HG02763 (cell line): ENCODE results near the gene KIF18B.
A peak's percentile ranks its signal among the peaks of the same experiment; 100 is the strongest.

ENCODE experiments used
- ATAC-seq: cut with Tn5 transposase; IDR thresholded peaks from one replicate; pipeline ENCODE4 v1.9.1; 2021; ENCODE audit warnings: mild to moderate bottlenecking, moderate library complexity; ENCODE audit not compliant: unreplicated experiment

KIF18B gene

DNA sequence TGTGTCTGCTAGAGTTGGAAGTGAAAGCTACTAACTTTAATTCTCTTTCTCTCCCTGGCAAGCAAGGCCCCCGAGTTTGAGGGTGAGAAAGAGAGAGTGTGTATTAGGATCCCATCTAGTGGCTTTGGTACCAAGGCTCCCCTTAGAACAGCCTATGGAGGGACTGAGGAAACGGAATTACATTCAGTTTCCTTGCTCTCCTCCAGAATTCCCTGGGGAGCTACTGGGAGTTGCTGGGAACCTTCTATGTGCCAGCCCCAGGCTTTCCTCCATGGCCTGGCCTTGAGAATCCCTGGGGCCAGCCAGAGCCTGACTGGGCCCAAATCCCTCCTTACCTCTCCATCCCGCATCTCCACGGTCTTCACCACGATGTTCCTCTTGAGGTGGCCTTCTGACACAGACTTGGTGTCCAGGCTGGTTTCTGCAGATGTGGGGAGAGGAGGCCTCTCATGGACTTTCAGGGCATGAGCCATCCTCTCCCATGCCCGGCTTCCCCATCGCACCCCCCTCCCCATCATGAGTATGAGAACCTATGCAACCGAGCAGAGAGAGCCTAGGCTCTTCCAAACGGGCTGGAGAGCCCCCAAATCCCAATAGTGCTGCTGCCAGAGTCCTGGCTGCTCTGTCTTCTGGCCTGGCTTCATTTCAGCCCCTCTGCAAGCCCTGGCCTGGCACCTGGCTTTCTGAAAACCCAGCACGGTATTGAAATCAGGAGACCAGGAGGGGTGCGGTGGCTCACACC lies 39.7 kb downstream of the KIF18B start:
- ATAC-seq, result no peak

DNA sequence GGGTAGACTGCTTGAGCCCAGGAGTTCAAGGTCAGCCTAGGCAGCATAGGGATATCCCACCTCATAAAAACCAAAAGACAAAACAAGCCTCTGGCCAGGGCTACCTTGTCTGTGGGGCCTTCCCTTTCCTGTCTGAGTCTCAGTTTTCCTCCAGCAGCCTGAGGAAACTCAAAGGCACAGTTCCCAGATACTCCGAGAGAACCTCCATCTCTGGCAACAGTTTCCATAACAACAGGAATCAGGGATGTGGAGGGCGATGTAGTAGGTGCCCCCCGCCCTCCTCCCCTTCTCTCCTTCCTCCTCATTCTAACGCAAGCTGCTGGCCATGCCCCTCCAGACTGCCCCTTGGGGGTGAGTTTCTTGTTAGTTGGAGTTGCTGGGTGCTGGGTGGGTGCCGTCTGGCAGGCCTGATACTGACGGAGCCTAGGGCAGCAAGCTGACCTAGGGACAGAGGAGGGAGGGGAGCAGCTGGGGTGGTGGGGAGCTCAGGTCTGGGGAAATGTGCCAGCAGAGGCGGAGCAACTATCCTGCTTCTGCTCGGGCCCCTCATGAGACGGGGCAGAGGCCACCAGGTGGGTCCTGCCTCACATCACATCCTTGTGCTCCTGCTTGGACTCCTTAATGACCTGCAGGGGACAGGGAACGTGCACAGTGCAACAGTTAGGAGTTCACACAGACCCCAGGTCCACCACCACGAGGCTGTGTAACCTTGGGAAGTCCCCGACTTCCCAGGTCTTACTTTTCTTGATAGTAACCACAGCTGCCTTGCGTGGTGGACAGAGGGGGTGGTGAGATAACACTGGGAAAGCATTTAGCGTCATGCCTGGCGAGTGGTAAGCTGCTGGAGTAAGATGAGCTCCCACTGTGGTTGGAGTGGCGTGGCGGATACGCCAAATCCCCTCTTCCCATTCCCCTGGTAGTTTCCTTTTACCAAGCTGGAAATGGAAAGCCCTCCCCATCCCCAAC lies 40.5 kb downstream of the KIF18B start:
- no peak for ATAC-seq

DNA sequence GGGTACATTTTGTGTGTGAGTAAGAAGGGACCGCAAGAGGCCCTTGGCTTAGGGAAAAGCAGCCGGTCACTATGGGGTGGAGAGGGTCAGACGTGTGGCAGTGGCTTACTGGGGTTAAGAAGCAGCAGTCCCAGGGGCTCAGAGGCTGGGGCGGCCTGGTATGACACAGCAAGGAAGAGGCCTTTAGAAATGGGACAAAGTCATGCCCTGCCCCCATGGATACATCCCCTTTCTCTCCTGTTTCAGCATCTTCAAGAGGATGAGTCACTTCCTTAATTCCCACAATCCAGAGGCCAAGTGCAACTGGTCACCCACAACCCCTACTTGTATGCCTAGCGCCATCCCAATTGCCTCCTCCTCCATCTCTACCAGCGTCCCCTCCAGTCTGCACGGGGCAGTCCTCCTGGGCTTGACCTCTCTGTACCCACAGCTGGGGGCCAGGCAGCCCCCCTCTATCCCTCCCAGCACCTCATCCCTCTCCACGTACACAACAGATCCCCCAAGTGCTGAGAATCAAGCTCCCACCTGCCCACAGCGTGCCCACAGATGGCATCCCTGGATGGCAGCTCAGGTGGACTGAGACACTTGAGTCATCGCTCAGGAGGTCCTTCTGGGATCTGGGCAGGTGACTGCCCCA lies 41.4 kb downstream of the KIF18B start:
- no peak for ATAC-seq

DNA sequence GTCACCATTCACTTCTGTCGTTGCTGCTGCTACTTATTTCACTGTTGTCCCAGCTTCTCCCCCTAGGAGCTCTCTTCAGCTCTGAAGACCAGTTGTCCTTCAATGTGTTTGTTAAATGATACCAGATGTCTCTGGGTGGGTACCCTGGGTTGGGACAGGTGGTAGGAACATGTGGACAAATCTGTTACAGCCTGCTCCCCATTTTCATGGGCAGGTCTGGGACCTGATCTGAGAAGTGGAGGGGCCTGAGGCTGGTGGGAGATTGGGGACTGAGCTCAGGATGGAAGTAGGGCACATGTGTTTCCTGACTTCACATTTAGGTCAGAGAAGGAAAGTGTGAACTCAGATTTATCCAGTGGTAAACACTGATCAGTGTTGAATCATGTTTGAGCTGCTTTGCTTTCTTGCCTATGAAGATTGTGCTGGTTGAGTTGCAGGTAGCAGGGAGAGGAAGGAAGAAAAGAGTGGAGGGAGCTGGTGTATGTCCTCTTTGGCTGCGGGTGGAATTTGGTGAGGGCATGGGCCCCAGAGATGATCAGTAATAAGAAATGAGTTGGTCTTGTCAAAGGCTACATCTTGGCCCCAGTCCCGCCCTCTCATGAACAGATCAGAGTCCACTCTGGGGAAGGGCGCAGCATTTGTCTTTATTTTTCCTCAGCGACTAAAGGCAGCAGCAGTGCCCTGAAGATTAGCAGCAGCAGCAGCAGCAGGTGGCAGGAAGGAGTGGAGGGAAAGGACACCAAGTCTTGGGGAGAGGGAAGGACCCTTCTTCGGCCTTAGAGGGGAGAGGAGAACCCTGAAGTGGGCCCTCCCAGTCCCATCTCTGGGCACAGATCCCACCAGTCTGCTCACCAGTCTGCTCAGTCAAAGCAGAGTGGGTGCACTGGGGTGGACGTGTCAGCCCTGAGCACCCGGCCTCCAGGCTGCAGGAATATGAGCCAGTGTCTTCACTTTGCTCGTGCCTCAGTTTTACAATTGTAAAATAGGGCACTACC lies 42.3 kb downstream of the KIF18B start:
- no peak for ATAC-seq

DNA sequence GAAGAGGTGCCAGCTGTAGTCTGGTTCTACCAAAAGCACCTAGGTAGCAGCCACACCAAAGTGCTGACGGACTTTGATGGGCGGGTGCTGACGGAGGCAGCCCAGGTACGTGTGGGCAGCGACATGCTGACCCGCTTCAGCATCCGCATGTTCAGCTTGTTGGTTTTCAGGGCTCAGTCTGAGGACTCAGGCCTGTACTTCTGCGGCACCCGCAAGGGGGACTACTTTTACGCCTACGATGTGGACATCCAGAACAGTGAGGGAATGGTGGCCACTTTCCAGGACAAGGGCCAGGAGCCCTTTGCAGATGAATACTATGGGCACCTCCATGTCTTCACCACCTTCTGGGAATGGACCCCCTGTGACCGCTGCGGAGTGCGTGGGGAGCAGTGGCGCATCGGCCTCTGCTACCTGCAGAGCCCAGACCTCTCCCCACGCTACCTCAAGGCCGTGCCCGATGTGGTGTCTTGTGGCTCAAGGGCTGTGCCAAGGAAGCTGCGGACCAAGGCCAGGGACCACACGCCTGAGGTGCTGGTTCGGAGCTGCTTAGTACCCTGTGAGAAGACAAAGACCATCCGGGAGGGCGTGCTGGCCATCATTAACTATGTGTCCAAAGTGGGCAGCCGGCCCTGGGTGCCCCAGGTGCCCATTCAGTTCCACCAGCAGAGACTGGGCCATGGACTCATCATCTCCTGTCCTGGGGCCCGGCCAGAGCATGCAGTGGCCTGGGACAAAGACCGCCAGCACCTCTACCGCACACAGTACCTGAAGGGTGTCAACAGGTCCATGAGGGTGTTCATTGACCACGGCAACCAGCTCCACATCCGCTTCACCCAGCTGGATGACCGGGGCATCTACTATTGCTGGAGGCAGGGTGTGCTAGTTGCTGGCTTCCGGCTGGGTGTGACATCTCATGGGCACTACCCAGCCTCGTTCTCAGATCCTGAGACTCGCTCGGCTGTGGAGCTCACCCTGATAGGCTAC lies 43.3 kb downstream of the KIF18B start:
- ATAC-seq, result no peak

DNA sequence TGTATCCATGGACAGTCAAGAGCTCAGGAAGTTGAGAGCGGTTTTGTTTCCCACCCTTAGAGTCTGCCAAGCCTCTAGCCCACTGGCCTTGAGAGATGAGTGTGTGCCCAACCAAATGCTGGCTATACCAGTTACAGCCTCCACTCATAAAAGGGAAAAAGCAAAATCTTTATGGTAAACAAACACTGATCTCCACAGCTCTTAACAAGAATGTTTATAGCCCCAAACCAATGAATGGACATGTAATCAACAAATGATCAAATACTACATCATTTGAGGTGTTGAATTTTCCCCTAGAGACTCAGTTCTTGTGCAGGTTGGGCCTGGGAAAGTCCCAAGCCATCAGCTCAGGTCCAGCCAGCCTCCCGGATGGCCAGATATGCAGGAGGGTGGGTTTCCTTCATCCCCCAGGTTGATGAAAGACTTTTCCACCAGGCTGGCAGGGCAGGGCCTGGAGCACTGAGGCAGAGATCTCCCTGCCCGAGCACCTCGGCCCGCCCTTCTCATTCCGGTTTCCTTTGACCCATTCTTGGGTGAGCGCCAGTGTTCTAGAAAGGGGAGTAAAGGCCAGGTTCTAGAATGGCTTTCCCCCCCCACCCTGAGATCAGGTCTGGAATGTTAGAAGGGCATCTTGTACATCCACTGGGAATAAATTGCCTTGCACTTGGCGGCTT lies 44.4 kb downstream of the KIF18B start:
- no peak for ATAC-seq

DNA sequence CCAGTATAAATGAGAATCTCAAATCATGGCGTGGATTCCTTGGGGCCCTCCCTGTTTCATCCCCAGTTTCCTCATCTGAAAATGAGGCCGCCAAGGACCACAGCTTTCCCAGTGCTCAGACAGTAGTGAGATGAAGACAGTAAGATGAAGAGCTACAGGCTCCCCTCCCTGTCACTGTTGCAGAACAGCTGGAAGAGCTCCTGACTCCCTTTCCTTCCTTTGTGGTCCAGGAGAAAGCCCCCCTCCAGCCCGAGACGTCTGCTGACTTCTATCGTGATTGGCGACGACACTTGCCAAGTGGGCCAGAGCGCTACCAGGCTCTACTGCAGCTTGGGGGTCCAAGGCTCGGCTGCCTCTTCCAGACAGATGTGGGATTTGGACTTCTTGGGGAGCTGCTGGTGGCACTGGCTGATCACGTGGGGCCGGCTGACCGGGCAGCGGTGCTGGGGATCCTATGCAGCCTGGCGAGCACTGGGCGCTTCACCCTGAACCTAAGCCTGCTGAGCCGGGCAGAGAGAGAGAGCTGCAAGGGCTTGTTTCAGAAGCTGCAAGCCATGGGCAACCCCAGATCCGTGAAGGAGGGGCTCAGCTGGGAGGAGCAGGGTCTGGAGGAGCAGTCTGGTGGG lies 45.3 kb downstream of the KIF18B start:
- no peak for ATAC-seq

DNA sequence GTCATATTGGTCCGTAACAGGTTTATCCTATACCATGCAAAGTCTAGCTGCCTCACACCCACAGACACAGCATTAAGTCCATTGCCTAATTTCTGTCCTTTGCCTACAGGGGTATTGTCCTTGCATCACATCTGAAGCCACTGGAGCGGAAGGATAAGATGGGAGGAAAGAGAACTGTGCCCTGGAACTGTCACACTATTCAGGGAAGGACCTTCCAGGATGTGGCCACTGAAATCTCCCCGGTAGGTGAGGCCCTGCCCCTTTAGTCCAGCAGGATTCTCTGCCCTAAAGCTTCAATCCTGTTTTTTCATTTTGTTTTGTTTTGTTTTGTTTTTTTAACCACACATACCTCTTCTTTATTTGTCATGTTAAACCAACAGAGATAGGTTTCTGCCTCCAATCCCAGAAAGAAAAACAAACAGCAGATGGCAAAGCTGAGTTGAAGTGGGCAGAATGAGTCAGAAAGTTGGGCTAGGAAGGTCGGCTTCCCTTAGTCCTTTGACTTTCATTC lies 46.1 kb downstream of the KIF18B start:
- no peak for ATAC-seq

DNA sequence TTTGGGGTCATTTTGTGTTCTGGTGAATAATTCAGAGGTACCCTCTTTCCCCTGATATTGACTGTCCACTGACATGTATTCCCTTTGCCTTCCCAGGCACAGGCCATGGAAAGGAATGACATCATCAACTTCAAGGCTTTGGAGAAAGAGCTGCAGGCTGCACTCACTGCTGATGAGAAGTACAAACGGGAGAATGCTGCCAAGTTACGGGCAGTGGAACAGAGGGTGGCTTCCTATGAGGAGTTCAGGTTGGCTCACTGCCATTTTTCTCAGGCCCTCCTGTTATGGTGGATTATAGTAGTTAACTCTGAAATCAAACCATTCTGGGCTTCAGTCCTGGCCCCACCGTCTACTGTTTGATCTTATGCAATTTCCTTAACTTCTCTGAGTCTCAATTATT lies 46.7 kb downstream of the KIF18B start:
- no peak for ATAC-seq

DNA sequence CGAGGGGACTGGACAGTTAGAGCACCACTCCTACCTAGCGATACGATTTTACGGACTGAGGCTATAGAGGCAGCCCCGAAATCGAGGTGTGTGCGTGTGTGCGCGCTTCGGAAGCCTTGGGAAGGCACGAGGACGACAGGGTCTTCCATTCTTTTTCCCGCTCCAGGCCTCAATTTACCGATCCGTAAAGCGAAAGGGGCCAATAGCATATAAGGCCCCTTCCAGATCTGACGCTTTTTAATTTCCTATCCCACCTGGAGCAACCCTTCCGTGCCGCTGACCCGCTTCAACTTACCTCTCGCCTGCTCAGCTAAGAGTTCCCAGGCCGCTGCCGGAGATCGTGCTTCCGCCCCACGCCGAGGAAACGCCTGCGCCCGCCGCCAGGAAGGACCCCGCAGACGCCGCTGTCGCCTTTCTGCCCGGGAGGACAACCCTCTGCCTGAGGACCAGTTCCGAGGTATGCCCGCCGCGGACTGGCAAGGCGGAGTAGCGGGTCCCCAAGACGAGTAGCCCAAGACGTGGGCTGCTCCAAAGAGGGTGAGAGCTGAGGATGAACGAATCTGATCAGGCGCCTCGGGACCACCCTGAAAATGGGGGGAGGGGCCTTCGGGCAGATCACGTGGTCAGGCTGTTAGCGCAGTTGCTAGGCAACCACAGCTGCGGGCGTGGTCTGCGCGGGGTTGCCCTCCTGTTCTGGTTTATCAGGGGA lies 48.3 kb downstream of the KIF18B start, which contains the start of gene EFTUD2:
Gene EFTUD2, minus strand, starts transcription at position 372 of the 709 bp plus-strand sequence. CDS start 4,924 bp downstream, outside the sequence.
- peak; percentile 77 for ATAC-seq

DNA sequence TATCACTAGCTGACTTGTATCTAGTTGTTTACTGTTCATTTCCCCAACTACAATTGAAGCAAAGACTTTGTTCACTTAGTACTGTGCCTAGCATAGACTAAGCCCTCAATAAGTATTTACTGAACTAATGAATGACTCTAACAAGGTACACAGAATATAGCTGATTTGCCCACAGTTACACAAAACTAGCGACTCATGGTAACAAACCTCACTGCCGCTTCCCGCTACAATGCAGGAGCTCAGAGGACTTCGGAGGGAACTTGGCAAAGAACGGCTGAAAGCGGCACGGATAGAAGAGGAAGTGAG lies 48.9 kb downstream of the KIF18B start:
- no peak for ATAC-seq

DNA sequence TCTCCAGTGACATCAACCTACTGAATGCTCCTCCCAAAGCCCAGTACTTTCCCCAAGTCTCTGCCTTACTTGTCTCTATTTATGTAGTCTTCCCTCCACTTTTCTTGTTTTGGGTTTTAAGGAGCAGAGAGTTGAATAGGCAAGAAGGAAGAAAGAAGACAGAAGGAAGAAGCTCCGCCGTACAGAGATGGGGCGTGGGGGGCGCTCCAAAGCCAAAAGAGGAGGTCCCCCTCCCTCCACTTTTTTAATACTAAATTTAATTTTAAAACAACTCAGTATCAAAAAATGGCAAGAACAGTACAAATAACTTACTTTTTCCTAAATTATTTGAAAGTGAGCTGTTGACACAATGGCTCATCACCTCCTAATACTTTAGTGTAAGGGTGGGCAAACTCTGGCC lies 52.9 kb downstream of the KIF18B start:
- no peak for ATAC-seq

DNA sequence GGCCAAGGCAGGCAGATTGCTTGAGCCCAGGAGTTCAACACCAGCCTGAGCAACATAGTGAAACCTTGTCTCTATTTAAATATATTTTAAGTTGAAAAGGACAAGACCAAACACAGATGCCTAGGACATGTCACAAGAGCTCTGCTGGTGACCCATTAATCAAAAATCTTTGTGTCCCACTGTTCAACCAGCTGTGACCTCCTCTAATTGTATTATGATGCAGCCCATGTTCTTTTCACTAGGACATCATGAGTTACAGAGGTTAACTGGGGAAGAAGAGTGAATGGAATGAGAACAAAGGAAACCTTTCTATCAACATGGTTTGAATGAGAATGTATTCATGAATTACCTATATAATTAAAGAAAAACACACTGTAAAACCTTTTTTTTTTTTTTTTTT lies 55.3 kb downstream of the KIF18B start:
- no peak for ATAC-seq

DNA sequence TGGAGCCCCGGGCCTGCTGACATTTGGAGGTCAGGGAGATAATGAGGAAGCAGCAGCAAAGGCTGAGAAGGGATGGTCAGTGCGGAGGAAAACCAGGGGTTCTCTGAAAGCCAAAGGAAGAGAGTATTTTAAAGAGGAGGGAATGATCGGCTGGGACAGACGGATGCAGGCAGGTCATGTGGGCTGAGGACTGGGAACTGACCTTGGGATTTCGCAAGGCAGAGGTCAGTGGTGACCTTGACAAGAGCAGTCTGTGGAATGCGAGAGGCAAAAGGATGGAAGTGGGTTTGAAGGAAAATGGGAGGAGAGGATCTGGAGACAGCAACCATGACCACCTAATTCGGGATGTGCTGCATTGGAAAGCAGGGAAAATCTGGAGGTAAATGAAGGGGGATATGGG lies 58.6 kb downstream of the KIF18B start:
- ATAC-seq, result no peak

DNA sequence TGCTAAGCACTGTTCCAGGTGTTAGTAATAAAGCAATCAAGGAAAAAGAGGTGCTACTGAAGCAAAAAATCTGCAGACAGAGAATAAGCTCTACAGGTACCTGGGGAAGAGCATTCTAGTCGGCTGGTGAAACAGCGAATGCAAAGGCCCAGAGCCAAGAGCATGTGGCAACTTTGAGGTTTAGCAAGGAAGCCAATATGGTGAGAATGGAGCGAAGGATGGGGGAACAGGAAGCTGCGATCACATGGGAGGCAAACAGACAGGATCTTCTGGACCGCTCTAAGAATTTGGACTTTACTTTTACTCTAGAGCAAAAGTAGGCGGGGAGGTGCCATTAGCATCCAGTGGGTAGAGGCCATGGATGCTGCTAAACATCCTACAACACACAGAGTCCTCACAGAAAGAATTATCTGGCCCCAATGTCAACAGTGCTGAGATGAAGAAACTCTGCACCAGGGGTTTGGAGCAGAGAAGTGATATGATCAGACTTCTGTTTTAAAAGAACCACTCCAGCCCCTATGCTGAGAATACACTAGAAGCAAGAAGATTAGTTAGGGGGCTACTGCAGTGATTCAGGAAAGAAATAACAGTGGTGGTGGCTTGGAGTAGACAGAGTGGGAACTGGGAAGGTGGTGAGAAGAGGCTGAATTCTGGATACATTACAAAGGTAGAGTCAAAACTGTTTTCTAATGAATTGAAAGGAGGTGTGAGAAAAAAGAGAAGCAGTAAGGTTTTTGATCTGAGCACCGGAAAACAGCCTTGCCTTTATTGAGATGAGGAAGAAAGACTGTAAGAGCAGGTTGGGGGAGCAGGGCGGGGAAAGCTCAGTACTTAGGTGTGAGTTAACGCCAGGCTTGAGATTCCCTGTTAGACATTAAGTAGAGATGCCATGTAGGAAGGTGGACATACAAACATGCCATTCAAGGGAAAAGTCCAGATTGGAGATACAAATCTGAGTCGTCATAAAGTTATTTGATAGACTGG lies 59.3 kb downstream of the KIF18B start:
- no peak for ATAC-seq

DNA sequence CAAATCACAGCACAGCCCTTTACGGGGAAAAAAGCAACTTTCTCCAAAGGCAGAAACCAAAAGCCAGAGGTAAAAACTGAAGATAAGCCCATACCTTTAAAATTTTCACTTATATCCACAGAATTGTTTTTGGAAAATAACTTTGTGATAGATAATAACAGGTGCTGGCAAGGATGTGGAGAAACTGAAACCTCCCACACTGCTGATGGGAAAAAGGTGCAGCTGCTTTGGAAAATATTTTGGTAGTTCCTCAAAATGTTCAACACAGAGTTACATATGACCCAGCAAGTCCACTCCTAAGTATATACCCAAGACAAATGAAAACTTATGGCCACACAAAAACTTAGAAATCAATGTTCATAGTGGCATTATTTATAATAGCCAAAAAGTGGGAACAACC lies 60.6 kb downstream of the KIF18B start:
- ATAC-seq, result no peak
